Measurements from ENCODE around the gene CD46.

DNA sequence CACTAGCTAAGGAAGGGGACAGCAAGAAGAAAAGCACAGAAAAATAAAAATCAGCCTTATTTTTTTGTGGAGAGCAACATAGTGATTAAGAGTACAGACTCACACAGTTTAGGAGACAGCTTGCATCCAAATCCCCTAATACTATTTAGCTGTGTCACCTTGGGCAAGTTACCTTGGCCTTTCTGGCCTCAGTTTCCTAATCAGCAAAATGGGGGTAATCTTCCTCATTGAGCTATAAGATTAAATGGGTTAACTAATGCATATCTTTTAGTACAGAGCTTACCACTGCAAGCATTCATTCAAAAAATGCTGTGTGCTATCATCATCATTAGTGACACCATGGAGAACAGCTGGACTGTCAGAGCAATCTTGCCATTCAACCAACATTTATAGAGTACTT, 77.7 kb downstream of the CD46 start:
- TF ChIP-seq, protein P1, sequence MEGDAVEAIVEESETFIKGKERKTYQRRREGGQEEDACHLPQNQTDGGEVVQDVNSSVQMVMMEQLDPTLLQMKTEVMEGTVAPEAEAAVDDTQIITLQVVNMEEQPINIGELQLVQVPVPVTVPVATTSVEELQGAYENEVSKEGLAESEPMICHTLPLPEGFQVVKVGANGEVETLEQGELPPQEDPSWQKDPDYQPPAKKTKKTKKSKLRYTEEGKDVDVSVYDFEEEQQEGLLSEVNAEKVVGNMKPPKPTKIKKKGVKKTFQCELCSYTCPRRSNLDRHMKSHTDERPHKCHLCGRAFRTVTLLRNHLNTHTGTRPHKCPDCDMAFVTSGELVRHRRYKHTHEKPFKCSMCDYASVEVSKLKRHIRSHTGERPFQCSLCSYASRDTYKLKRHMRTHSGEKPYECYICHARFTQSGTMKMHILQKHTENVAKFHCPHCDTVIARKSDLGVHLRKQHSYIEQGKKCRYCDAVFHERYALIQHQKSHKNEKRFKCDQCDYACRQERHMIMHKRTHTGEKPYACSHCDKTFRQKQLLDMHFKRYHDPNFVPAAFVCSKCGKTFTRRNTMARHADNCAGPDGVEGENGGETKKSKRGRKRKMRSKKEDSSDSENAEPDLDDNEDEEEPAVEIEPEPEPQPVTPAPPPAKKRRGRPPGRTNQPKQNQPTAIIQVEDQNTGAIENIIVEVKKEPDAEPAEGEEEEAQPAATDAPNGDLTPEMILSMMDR (conservative IDR thresholded peaks at IDR 0.05), result no peak
- TF ChIP-seq ZFX (IDR thresholded peaks at IDR 0.05), result no peak
